HepG2 (cell line): ENCODE data around the gene CDHR5.

ENCODE experiments used
- NR2F1 ChIP-seq, 2 experiments: fragments of 450-650 bp in 1 of 2; formaldehyde crosslinking in 1 of 2; IDR thresholded peaks; 2 replicates each; pipeline versions ENCODE4 v1.5.0 to v1.6.1; 2016 to 2020; ENCODE audit warnings: mild to moderate bottlenecking in 1 of 2, missing compliant biosample characterization in 1 of 2, missing genetic modification reagents in 1 of 2, moderate library complexity in 1 of 2
- POLR2A ChIP-seq, 2 experiments: IDR thresholded peaks; 2 replicates each; pipeline ENCODE4 v1.6.1; 2011; ENCODE audit warnings: low read depth in 2 of 2, low read length in 2 of 2, mild to moderate bottlenecking in 1 of 2, moderate library complexity in 1 of 2; ENCODE audit not compliant: insufficient read depth in 1 of 2
- ZMAT3 ChIP-seq: sonication (generic); formaldehyde crosslinking; conservative IDR thresholded peaks from 2 replicates; pipeline ENCODE4 v1.7.0; 2021; ENCODE audit warnings: missing genetic modification reagents
- ZNF331 ChIP-seq: sonication (generic); formaldehyde crosslinking; IDR thresholded peaks from 2 replicates; pipeline ENCODE4 v1.4.0; 2020; ENCODE audit warnings: missing genetic modification reagents
- ZNF432 ChIP-seq: sonication (generic); formaldehyde crosslinking; IDR thresholded peaks from 2 replicates; pipeline ENCODE4 v1.5.0; 2020; ENCODE audit warnings: missing genetic modification reagents, mild to moderate bottlenecking, borderline replicate concordance

- TF ChIP-seq NR2F1 (CRISPR knock-in tag; IDR thresholded peaks at IDR 0.05): no peak
- TF ChIP-seq ZNF331: no peak
- no peak for TF ChIP-seq ZNF432 (CRISPR knock-in tag)
- no peak for TF ChIP-seq ZMAT3 (CRISPR knock-in tag)
- no peak for TF ChIP-seq POLR2A (IDR thresholded peaks at IDR 0.05; ENCODE audit: insufficient read depth in 1 of 2, low read depth in 2 of 2, low read length in 2 of 2)
Observed at GRCh38 chr11:650482-650881, 25.7 kb upstream of the CDHR5 start.
